Stimulated activated CD8-positive, alpha-beta memory T cell treated with anti-CD3 and anti-CD28 coated beads, Interleukin-12 subunit alpha, Interleukin-12 subunit beta, amount 100 ng/mL, for 1 hour (primary cell): ENCODE results near the gene RPS15A.
"Not testable (repeated sequence)": the region's sequence is repeated elsewhere in the genome, so short reads cannot be mapped to it uniquely, and the experiment has no call there.

Source experiments
- DNase-seq: peaks from one replicate; pipeline ENCODE4 v3.0.0-alpha.2; 2020; ENCODE audit warnings: low read depth

The RPS15A gene

DNA sequence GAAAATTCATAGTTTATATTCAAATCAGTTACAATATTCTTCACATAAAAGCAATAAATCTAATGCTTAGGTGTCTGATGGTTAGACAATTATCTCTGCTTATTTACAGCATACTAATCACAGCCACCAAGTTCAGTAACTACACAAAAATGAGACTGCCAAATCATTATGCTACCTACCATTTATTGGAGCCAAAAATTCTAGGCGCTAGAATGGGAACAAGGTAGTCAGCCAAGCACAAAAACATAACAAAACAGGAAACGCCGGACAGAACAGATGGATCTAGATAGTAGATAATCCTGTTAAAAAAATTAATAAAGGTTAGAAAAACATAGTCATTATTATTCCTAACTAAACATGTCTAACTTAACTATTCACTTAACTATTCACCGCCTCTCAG, 7.6 kb upstream of the RPS15A start:
- DNase-seq, result no peak

DNA sequence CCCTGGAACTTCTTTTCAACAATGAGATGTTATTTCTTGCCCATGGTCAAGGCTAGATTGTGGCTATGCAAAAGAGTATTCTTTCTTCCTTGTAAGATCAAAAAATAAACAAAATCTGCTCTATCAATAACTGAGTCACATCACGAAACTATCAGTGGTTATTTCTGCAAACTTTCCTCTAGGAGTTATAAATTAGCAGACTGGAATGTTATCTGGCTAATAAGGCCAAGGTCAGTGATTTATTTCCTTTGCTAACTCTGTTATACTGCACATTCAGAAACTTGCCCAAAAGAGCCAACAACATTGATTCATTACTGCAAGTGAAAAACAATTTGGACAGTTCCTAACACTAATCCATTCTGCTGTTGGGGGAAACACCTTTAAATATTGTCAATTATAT, 6.2 kb upstream of the RPS15A start:
- no peak for DNase-seq

- no peak for DNase-seq
These were observed 2.8 kb upstream of the RPS15A start for GRCh38 chr16:18792836-18793433.

DNA sequence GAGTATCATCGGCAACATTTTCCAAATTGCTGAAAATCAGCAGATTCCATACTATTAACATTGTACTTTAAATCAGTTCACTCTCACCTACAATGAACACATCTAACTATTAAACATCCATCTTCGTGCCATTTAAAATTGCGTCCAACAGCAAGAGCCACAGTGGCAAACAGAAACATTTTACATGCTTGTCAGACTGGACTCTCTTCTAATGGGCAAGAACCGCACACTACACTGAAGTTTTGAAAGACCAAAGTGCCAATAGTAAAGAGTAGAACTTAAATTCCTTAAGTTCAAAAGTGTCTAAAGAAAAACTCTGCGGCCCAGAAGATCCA, 652 bp downstream of the RPS15A start:
- no peak for DNase-seq

DNA sequence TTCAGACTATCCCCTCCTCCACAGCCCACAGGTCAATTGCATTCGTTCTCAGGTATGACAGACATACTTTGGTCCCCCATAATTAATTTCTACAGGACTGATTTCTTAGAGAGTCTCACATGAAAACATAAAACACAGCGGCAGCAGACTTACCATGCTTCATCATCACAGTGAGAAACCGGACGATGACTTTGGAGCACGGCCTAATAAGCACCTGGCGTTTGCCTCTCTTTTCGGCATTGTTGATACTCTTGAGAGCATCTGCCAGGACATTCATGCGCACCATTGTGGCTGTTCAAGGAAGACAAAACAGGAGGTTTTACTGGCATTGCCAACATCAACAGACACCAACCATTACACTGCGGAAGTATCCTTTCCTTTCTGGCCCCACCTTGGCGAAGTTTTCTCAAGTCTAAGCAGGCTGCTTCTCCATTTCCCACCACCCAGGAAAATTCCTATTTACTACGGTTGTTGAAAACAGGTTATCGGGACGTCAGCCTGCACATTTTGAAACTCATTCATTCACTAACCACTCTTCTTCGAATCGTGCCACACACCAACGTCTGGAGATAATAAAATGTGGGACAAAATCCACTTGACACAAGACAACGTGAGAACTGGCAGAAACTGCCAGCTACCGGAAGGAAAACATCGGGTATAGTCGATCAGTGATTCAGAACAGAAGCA, 1.2 kb downstream of the RPS15A start:
- no peak for DNase-seq

DNA sequence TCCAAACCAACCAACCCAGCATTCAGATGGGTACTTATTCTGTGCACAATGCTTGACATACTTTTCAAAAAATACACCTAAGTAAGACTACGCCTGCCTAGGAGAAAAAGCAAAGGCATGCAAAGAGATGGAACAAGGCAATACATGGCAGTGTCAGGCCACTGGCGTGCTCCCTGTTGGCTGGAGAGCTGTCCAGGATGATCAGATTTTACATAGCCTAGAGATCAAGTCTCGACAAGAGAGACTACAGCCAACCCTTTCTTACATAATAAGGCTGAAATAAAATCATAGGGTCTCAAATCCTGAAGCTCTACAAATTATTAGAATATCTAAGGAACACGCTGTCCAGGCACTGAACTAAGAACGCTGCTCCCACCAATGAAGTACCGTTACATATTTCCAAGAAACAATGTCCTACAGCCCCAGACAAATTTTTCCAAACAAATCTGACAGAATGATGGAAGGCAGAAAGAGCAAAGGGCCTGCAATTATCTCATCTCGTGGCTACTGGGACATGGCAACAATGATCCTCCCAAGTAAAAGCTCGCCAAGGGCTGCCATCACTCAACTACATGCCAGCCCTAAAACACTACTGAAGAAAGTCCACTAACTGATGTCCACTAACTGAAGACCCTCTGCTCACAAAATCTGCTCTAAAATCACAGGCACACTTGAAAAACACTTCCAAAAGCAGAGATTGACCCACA, 5.1 kb downstream of the RPS15A start:
- DNase-seq, result no peak

DNA sequence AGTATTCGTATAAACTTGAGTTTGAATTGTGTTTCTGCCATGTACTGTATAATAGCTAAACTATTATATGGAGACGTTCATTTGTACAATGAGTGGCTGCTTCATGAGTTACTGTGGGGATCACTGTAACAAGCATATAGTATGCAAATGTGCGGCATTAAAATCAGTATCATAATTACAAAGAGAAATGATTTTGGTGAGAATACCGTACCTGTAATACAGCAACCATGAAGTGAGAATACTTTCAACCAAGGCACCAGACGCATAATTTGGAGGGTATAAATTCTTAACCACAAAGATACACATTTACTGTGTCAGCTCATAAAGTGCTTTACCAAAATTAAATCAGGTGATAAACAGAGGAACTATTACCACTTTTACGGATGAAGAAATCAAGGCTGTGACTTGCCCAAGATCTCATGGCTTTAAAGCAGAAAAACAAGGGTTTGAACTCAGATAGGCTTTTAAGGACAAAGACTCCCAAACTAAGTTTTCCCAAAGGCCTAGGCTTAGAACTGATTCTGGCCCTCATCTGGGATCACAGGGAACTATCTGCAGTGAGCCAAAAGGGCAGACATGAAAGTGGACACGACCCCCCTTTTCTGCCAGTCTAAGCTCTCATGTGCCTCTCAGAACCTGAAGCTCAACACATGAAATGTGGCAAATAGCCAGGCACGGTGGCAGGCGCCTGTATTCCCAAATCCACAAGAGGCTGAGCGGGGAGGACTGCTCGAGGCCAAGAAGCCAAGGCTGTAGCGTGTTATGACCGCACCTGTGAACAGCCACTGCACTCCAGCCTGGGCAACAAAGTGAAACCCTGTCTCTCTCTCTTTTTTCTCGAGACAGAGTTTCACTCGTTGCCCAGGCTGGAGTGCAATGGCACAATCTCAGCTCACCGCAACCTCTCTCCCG, 6.4 kb downstream of the RPS15A start:
- DNase-seq, result no peak

GRCh38 chr16:18782697-18783429, 7.3 kb downstream of the RPS15A start:
- DNase-seq, result no peak

- DNase-seq, result not testable (repeated sequence)
These were observed 8.9 kb downstream of the RPS15A start for GRCh38 chr16:18781232-18781631.

DNA sequence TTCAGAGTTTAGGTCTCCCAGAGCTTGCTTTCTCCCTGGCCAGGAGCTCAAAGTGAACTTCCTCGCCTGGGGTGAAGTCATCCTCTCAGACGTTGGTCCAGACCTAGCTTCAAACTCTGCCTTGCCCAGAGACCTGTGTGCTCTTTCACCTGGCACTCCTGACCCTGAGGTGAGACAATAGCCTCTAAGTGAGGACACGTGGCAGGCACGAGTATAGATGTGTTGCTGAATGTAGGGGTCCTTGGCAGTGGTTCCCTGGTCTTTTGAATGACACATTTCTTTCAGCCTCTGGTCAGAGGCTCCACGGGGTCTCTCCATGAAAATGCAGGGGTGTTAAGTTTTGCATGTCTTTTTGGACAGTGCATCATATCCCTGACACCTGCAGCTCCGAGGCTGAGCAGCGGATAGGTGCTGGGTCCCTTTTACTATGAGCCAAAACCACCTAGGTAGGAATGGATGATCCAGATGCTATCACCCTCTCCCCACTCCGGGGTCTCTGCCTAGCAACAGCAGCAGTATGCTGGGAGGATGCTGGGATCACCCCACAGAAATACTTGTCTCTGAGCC, 9.6 kb downstream of the RPS15A start:
- not testable (repeated sequence) for DNase-seq

- DNase-seq, result not testable (repeated sequence)
These were observed 12.5 kb downstream of the RPS15A start for GRCh38 chr16:18777664-18778063.

GRCh38 chr16:18776334-18776733, 13.8 kb downstream of the RPS15A start:
- DNase-seq, result not testable (repeated sequence)

DNA sequence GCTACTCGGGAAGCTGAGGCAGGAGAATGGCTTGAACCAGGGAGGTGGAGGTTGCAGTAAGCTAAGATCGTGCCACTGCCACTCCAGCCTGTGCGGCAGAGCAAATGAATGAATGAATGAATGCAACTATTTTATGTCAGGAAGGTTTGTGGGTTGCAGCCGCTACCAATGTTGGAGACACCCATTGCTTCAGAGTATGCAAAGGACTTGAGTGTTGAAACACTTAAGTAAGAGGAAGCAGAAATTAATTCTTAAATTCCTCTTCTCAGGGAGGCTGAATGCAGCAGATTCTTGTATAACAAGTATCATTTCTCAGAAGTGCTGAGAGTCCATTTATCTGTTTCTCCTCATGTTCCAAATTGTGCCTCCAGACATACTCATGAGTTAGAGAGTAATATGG, 15.5 kb downstream of the RPS15A start:
- not testable (repeated sequence) for DNase-seq

DNA sequence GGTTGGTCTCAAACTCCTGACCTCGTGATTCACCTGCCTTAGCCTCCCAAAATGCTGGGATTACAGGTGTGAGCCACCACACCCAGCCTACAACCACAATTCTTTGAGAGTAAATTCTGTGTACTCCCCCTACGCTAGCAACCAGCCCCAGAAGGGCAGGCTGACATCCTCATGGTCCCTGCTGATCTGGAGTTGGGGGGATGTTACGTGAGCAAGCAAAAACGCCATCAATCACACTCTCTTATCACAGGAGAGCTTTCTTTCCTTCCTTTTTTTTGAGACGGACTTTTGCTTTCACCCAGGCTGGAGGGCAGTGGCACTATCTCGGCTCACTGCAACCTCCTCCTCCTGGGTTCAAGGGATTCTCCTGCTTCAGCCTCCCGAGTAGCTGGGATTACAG, 18.0 kb downstream of the RPS15A start:
- not testable (repeated sequence) for DNase-seq

DNA sequence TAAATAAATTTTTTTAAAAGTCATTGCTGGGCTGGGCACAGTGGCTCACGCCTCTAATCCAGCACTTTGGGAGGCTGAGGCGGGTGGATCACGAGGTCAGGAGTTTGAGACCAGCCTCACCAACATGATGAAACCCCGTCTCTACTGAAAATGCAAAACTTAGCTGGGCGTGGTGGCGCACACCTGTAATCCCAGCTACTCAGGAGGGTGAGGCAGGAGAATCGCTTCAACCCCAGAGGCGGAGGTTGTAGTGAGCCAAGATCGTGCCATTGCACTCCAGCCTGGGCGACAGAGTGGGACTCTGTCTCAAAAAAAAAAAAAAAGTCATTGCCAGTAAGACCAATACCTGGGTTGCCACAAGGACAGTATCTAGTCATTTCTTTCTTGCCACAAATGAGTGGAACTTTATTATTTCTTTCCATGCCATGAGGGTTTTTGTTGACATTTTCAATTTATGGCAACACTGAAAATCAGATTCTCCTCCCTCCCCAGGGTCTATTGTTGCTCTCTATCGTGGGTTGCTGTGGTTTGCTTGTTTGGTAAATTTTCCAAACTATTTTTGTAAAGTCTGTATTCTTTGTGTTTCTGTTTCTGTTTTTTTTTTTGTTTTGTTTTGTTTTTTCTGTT, 19.7 kb downstream of the RPS15A start:
- not testable (repeated sequence) for DNase-seq

- not testable (repeated sequence) for DNase-seq
These were observed 22.9 kb downstream of the RPS15A start for GRCh38 chr16:18767217-18767616.

DNA sequence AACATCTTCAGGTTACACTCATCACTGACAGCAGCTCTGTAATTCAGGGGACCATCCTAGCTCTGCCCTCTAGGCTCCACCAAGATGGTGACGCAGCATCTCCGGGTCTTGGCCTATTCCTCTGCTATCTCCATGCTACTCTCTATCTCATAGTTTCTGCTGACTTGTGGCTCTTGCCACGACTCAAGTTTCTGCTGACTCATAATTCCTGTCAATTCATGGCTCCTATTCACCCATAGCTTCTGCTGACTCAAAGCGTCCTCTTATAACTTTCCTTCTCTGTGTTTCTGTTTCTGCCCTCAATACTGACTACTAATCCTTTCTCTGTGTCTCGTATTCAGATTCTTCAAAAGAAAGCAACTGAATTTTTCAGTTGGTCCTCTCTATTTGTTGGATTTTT, 27.4 kb downstream of the RPS15A start:
- not testable (repeated sequence) for DNase-seq

- DNase-seq, result not testable (repeated sequence)
These were observed 30.3 kb downstream of the RPS15A start for GRCh38 chr16:18759598-18760520.

- not testable (repeated sequence) for DNase-seq
These were observed 32.0 kb downstream of the RPS15A start for GRCh38 chr16:18757960-18758660.
